ENCODE data around the gene KLB.
"Not testable (repeated sequence)": the region's sequence is repeated elsewhere in the genome, so short reads cannot be mapped to it uniquely, and the experiment has no call there.

The KLB gene

GRCh38 chr4:39390603-39391002 lies 16.1 kb upstream of the KLB start:
- ATAC-seq (replicated peaks) (no peak), DNase-seq (no peak)
- no peaks in the 10 kb centered on the region for H3K4me1 Mint-ChIP-seq (ENCODE audit: low read depth in 2 of 2)
- no peak overlapping the region for H3K4me3 Mint-ChIP-seq
- no peaks in the 10 kb centered on the region for H3K36me3 Mint-ChIP-seq (ENCODE audit: insufficient read depth)
- H3K27ac Mint-ChIP-seq, result no peak overlapping the region
- H3K9me3 Mint-ChIP-seq, result no peaks in the 10 kb centered on the region
- peaks cover 0 to 7% of the 10 kb centered on the region in 2 donors for H3K27me3 Mint-ChIP-seq

- Mint-ChIP-seq H3K36me3 (ENCODE audit: insufficient read depth) (peaks cover 3% of the 10 kb centered on the region), H3K4me3 (no peak overlapping the region), H3K4me1 (ENCODE audit: low read depth in 2 of 2) (no peaks in the 10 kb centered on the region), H3K27me3 (peaks cover 0 to 7% of the 10 kb centered on the region in 2 donors), H3K27ac (no peak overlapping the region), H3K9me3 (no peaks in the 10 kb centered on the region)
- no peak for DNase-seq
- ATAC-seq (replicated peaks), result no peak
These were observed 12.0 kb upstream of the KLB start for GRCh38 chr4:39394706-39395105.

DNA sequence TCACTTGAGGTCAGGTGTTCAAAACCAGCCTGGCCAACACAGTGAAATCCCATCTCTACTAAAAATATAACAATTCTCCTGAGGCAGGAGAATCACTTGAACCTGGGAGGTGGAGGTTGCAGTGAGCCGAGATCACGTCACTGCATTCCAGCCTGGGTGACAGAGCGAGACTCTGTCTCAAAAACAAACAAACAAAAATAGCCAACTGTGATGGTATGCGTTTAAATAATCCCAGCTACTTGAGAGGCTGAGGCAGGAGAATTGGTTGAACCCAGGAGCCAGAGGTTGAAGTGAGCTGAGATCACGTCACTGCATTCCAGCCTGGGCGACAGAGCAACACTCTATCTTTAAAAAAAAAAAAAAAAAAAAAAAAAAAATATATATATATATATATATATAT lies 5.1 kb upstream of the KLB start:
- not testable (repeated sequence) for H3K27me3 Mint-ChIP-seq; H3K4me3 Mint-ChIP-seq; H3K9me3 Mint-ChIP-seq; H3K27ac Mint-ChIP-seq; ATAC-seq (replicated peaks); DNase-seq; H3K36me3 Mint-ChIP-seq (ENCODE audit: insufficient read depth); H3K4me1 Mint-ChIP-seq (ENCODE audit: low read depth in 2 of 2)

DNA sequence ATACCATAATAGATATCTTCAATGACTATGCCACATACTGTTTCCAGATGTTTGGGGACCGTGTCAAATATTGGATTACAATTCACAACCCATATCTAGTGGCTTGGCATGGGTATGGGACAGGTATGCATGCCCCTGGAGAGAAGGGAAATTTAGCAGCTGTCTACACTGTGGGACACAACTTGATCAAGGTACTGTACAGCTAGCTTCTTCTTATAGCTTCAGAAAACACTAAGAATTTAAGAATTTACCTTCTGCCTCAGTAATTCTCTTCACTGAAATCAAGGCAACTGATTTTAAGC lies 805 bp downstream of the KLB start:
- ATAC-seq (replicated peaks), result no peak
- no peak overlapping the region for H3K4me3 Mint-ChIP-seq
- DNase-seq, result no peak
- peaks cover 4 to 12% of the 10 kb centered on the region in 2 donors for H3K27me3 Mint-ChIP-seq
- H3K4me1 Mint-ChIP-seq (ENCODE audit: low read depth in 2 of 2), result no peaks in the 10 kb centered on the region
- no peaks in the 10 kb centered on the region for H3K9me3 Mint-ChIP-seq
- no peak overlapping the region for H3K27ac Mint-ChIP-seq
- H3K36me3 Mint-ChIP-seq (ENCODE audit: insufficient read depth), result peaks cover 3% of the 10 kb centered on the region

DNA sequence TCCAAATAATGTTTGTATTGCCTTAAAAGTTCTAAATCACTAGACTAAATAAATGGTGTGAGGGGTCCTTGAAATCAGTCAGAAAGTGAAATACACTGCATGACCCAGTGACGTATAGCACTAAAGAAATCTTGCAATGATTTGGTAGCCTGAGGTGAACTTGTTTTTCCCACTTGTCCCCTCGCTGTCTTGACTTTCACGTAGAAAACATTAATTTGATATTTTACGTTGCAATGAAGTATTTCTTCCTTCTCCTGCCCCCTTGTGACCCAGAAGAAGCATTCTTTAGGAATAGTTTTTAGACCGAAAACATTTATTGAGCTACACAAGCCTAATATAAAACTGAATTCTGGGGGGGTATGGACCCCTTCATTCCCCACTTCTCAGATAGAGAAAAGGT lies 3.7 kb downstream of the KLB start:
- H3K4me3 Mint-ChIP-seq, result no peak overlapping the region
- no peak overlapping the region for H3K27ac Mint-ChIP-seq
- H3K27me3 Mint-ChIP-seq, result peaks cover 6 to 17% of the 10 kb centered on the region in 2 donors
- no peaks in the 10 kb centered on the region for H3K9me3 Mint-ChIP-seq
- DNase-seq (no peak), ATAC-seq (replicated peaks) (no peak)
- no peaks in the 10 kb centered on the region for H3K4me1 Mint-ChIP-seq (ENCODE audit: low read depth in 2 of 2)
- no peaks in the 10 kb centered on the region for H3K36me3 Mint-ChIP-seq (ENCODE audit: insufficient read depth)

DNA sequence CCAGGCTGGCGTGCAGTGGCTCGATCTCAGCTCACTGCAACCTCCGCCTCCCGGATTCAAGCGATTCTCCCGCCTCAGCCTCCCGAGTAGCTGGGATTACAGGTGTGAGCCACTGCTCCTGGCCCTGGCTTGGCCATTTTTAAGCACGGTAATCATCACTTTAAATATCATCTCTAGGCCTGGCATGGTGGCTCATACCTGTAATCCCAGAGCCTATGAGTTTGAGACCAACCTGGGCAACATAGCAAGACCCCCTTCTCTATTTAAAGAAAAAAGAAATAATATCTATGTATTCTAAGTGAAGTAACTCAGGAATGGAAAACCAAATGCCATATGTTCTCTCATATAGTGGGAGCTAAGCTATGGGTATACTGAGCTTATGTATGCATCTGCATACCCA lies 4.8 kb downstream of the KLB start:
- not testable (repeated sequence) for H3K36me3 Mint-ChIP-seq (ENCODE audit: insufficient read depth)

DNA sequence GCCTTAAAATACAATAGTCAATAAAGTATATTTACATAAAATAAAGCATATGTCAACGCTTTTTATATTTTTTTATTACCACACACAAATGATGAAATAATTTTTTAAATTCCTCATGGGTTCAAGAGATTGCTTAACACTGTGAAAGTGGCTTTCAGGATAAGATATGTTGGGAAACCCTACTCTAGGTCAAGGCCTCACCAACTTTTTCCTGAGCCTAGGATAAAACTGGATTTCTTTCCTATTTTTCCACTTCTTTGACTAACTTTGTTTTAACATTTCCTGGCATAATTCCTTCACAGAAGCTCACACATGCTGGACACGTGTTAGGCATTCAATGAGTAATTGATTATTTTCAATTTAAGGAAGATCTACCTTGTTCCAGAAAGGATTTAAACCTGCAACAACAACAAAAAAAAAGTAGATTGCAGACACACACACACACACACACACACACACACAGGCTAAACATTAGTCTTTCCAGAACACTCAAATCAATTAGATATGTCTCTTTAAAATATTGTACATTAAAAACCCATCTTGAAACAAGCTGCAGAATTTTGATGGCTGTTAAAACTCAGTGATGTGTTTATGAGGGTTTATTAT lies 9.1 kb downstream of the KLB start:
- H3K27ac Mint-ChIP-seq, result no peak overlapping the region
- H3K4me3 Mint-ChIP-seq, result no peak overlapping the region
- H3K9me3 Mint-ChIP-seq, result no peaks in the 10 kb centered on the region
- no peaks in the 10 kb centered on the region for H3K4me1 Mint-ChIP-seq (ENCODE audit: low read depth in 2 of 2)
- ATAC-seq (replicated peaks), result no peak
- peaks cover 6 to 7% of the 10 kb centered on the region in 2 donors for H3K27me3 Mint-ChIP-seq
- DNase-seq, result no peak
- H3K36me3 Mint-ChIP-seq (ENCODE audit: insufficient read depth), result no peaks in the 10 kb centered on the region

More for the DNA sequence above, 4.8 kb downstream of the KLB start:
- not testable (repeated sequence) for H3K4me3 Mint-ChIP-seq; H3K27ac Mint-ChIP-seq; H3K9me3 Mint-ChIP-seq; ATAC-seq (replicated peaks); DNase-seq; H3K4me1 Mint-ChIP-seq (ENCODE audit: low read depth in 2 of 2)
- peaks cover 6 to 15% of the 10 kb centered on the region in 2 donors for H3K27me3 Mint-ChIP-seq

DNA sequence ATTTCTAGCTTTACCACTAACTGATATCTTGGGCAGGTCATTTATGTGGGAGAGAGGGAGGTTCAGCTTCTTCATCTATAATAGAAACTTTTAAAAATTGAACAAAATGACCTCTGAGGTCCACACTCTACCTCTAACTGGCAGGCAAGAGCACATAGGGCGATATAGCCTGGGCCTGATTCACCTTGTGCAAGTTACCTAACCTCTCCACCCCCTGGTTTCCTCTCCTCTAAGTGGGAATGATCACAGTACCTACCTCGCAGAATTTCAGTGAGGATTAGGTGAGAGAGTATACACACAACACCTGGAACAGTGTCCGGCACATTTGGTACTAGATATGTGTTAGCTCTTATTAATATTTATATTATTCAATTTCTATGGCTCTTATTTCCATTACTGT lies 15.5 kb downstream of the KLB start:
- ATAC-seq (replicated peaks) (no peak), DNase-seq (no peak)
- H3K4me3 Mint-ChIP-seq, result no peak overlapping the region
- no peak overlapping the region for H3K27ac Mint-ChIP-seq
- no peaks in the 10 kb centered on the region for H3K27me3 Mint-ChIP-seq
- no peaks in the 10 kb centered on the region for H3K9me3 Mint-ChIP-seq
- H3K4me1 Mint-ChIP-seq (ENCODE audit: low read depth in 2 of 2), result no peaks in the 10 kb centered on the region
- no peaks in the 10 kb centered on the region for H3K36me3 Mint-ChIP-seq (ENCODE audit: insufficient read depth)

- not testable (repeated sequence) for H3K27me3 Mint-ChIP-seq; H3K36me3 Mint-ChIP-seq (ENCODE audit: insufficient read depth); H3K4me3 Mint-ChIP-seq; DNase-seq; H3K9me3 Mint-ChIP-seq; ATAC-seq (replicated peaks); H3K27ac Mint-ChIP-seq; H3K4me1 Mint-ChIP-seq (ENCODE audit: low read depth in 2 of 2)
These were observed 18.6 kb downstream of the KLB start for GRCh38 chr4:39425297-39425696.

DNA sequence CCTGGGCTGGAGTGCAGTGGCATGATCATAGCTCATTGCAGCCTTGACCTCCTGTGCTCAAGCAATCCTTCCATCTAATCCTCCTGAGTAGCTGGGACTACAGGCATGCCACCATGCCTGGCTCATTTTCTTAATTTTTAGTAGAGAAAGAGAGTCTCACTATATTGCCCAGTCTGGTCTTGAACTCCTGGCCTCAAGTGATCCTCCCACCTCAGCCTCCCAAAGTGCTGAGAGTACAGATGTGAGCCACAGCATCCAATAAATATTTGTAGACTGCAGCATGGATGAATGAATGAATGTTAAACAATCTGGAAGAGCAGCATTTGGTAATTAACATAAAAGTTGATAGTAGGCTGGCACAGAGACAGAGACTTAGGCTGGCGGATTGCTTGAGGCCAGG lies 20.0 kb downstream of the KLB start:
- Mint-ChIP-seq H3K4me1 (ENCODE audit: low read depth in 2 of 2) (no peaks in the 10 kb centered on the region), H3K4me3 (no peak overlapping the region), H3K27ac (no peak overlapping the region), H3K36me3 (ENCODE audit: insufficient read depth) (no peaks in the 10 kb centered on the region), H3K27me3 (no peaks in the 10 kb centered on the region), H3K9me3 (no peaks in the 10 kb centered on the region)
- DNase-seq (no peak), ATAC-seq (replicated peaks) (no peak)

DNA sequence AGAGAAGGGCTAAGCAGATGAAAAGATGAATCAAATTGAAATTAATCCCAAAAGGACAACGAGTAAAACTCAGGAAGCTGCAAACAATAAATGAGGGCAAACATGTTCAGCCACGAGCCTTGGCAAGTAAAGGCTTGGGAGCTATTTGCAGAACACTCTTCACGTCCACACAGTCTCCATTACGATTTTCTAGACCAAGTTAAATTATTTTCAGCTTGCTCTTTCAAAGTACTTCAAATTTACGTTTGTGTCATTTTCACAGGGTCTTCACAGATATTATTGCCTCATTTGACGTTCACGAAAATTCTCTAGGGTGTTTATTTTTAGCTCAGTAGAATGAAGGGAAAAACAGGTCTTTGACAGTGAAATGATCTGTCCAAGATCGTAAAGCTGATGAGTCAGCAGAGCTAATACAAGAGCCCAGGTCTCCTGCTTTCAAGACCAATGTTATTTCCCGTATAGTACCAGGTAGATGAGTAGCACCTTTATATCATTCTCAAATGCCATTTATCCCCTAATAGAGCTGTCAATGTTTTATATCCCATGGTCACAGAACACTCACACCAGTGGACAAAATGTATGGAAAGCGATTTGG lies 20.9 kb downstream of the KLB start:
- no peaks in the 10 kb centered on the region for H3K9me3 Mint-ChIP-seq
- H3K27me3 Mint-ChIP-seq, result no peaks in the 10 kb centered on the region
- no peak overlapping the region for H3K4me3 Mint-ChIP-seq
- ATAC-seq (replicated peaks), result no peak
- no peak for DNase-seq
- H3K4me1 Mint-ChIP-seq (ENCODE audit: low read depth in 2 of 2), result no peaks in the 10 kb centered on the region
- no peak overlapping the region for H3K27ac Mint-ChIP-seq
- no peaks in the 10 kb centered on the region for H3K36me3 Mint-ChIP-seq (ENCODE audit: insufficient read depth)

DNA sequence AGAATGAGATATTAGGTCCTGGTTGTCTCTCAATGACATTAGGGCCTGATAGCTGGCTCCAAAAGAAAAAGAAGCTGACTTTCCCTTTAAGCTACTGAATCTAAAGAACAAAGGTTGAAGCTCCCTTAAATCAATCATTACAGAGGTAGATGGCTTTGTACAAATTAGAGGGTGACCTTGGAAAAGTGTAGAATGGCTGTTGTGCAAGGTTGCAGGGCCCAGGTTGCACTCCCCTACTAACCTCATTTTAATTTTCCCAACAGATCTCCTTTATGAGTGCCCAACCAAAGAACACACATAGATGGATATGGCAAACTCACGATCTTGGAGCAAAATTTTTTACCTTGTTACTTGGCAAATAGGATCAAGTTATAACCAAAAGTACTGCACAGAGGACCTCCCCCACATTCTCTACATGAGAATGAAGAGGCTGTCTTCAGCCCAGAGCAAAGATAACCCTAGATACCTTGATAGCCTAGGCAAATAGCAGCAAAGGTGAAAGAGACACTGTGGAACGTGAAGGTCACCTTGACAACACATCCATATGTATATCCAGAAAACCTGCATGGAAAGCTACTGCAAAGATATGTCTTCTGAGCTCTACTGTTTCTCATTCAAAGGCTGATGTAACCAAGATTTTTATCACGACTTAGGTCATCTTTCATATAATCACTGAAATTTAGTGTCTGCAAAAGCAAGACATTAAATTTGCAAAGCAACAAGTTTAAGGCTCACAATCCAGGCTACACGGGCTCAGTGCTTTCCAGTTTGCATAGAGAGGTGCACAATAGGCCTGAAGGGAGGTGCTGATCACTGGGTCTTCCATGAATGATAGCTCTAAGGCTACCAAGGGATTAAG lies 23.0 kb downstream of the KLB start:
- H3K9me3 Mint-ChIP-seq, result no peaks in the 10 kb centered on the region
- ATAC-seq (replicated peaks), result no peak
- H3K27me3 Mint-ChIP-seq, result no peaks in the 10 kb centered on the region
- no peak overlapping the region for H3K4me3 Mint-ChIP-seq
- no peak overlapping the region for H3K27ac Mint-ChIP-seq
- no peak for DNase-seq
- H3K36me3 Mint-ChIP-seq (ENCODE audit: insufficient read depth), result no peaks in the 10 kb centered on the region
- no peaks in the 10 kb centered on the region for H3K4me1 Mint-ChIP-seq (ENCODE audit: low read depth in 2 of 2)

DNA sequence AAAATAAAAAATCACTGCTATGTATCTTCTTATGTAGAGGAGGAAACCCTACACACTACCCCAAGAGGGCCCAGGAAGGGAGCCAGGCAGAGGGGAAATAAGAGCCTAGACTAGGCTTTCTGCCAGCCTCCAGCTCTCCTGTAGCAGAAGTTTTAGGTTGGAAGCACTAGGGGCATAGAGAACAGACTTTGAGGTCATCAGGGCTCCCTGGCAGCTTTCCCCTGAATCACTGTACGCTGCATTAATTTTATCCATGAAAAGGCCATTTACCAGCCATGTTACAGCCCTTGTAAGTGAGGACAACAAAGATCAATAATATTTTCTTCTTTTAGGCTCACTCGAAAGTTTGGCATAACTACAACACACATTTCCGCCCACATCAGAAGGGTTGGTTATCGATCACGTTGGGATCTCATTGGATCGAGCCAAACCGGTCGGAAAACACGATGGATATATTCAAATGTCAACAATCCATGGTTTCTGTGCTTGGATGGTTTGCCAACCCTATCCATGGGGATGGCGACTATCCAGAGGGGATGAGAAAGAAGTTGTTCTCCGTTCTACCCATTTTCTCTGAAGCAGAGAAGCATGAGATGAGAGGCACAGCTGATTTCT lies 27.3 kb downstream of the KLB start:
- Mint-ChIP-seq H3K9me3 (no peaks in the 10 kb centered on the region), H3K27ac (no peak overlapping the region), H3K36me3 (ENCODE audit: insufficient read depth) (peaks cover 4% of the 10 kb centered on the region), H3K27me3 (peaks cover 8 to 16% of the 10 kb centered on the region in 2 donors), H3K4me1 (ENCODE audit: low read depth in 2 of 2) (no peaks in the 10 kb centered on the region), H3K4me3 (no peak overlapping the region)
- ATAC-seq (replicated peaks) (no peak), DNase-seq (no peak)
